Measurements from ENCODE around the gene IDH1. TPM values are rescaled to one million over a fixed set of nuclear protein-coding genes. Genes with fewer than 3 reads are reported as not detected.
"Not testable (repeated sequence)": the region's sequence is repeated elsewhere in the genome, so short reads cannot be mapped to it uniquely, and the experiment has no call there.

Gene IDH1
- total RNA-seq, 1 donor from 2014 or later, result 363 TPM

- Histone ChIP-seq H3K27me3 (ENCODE audit: control insufficient read depth, insufficient read depth, low read length) (no peaks in the 10 kb centered on the region), H3K4me3 (ENCODE audit: low read depth, low read length) (peak overlapping the region; percentile 77), H3K36me3 (ENCODE audit: control insufficient read depth, insufficient read depth, low read length) (no peaks in the 10 kb centered on the region)
- DNase-seq (ENCODE audit: low read depth) (peak; percentile 47), FAIRE-seq (no peak)
- no peak for TF ChIP-seq CTCF (IDR thresholded peaks at IDR 0.05; ENCODE audit: insufficient read depth, low read length, severe bottlenecking)
These were observed 12.1 kb upstream of the IDH1 start for GRCh38 chr2:208266936-208267335.

- TF ChIP-seq CTCF (IDR thresholded peaks at IDR 0.05; ENCODE audit: insufficient read depth, low read length, severe bottlenecking), result no peak
- H3K27me3 ChIP-seq (ENCODE audit: control insufficient read depth, insufficient read depth, low read length), result no peaks in the 10 kb centered on the region
- peak overlapping the region; percentile 77 for H3K4me3 ChIP-seq (ENCODE audit: low read depth, low read length)
- no peaks in the 10 kb centered on the region for H3K36me3 ChIP-seq (ENCODE audit: control insufficient read depth, insufficient read depth, low read length)
- FAIRE-seq, result no peak
- peak; percentile 23 for DNase-seq (ENCODE audit: low read depth)
These were observed 11.7 kb upstream of the IDH1 start for GRCh38 chr2:208266553-208266893.

- Histone ChIP-seq H3K36me3 (ENCODE audit: control insufficient read depth, insufficient read depth, low read length) (no peaks in the 10 kb centered on the region), H3K27me3 (ENCODE audit: control insufficient read depth, insufficient read depth, low read length) (no peaks in the 10 kb centered on the region), H3K4me3 (ENCODE audit: low read depth, low read length) (peak within 1 kb of the TSS; percentile 77)
- peak; percentile 93 for DNase-seq (ENCODE audit: low read depth)
- FAIRE-seq, result no peak
- no peak for TF ChIP-seq CTCF (IDR thresholded peaks at IDR 0.05; ENCODE audit: insufficient read depth, low read length, severe bottlenecking)
These were observed 11.1 kb upstream of the IDH1 start, which contains the start of gene PIKFYVE for GRCh38 chr2:208265801-208266552. Gene PIKFYVE, plus strand, starts transcription at chr2:208266255. Its CDS starts 5,265 bp downstream, at chr2:208271520.

- Histone ChIP-seq H3K4me3 (ENCODE audit: low read depth, low read length) (peak overlapping the region; percentile 77), H3K36me3 (ENCODE audit: control insufficient read depth, insufficient read depth, low read length) (no peaks in the 10 kb centered on the region), H3K27me3 (ENCODE audit: control insufficient read depth, insufficient read depth, low read length) (no peaks in the 10 kb centered on the region)
- no peak for DNase-seq (ENCODE audit: low read depth)
- TF ChIP-seq CTCF (IDR thresholded peaks at IDR 0.05; ENCODE audit: insufficient read depth, low read length, severe bottlenecking), result no peak
- no peak for FAIRE-seq
These were observed 10.5 kb upstream of the IDH1 start for GRCh38 chr2:208265371-208265800.

GRCh38 chr2:208256849-208257813, 2.3 kb upstream of the IDH1 start:
- not testable (repeated sequence) for H3K27me3 ChIP-seq (ENCODE audit: control insufficient read depth, insufficient read depth, low read length); H3K4me3 ChIP-seq (ENCODE audit: low read depth, low read length); FAIRE-seq; H3K36me3 ChIP-seq (ENCODE audit: control insufficient read depth, insufficient read depth, low read length); DNase-seq (ENCODE audit: low read depth)

- peak; percentile 13 for TF ChIP-seq CTCF (IDR thresholded peaks at IDR 0.05; ENCODE audit: insufficient read depth, low read length, severe bottlenecking)
These were observed 1.4 kb upstream of the IDH1 start for GRCh38 chr2:208256192-208256782.

More at GRCh38 chr2:208256192-208256782, 1.4 kb upstream of the IDH1 start:
- DNase-seq (ENCODE audit: low read depth) (peak; percentile 11), FAIRE-seq (no peak)
- Histone ChIP-seq H3K36me3 (ENCODE audit: control insufficient read depth, insufficient read depth, low read length) (peaks cover 3% of the 10 kb centered on the region), H3K4me3 (ENCODE audit: low read depth, low read length) (no peak overlapping the region), H3K27me3 (ENCODE audit: control insufficient read depth, insufficient read depth, low read length) (no peaks in the 10 kb centered on the region)

Measured in bronchial epithelial cell (primary cell).